OCI-LY3 (cell line): ENCODE data around the gene RILPL1.
"Not testable (repeated sequence)": the region's sequence is repeated elsewhere in the genome, so short reads cannot be mapped to it uniquely, and the experiment has no call there.

ENCODE experiments used
- H2AFZ ChIP-seq: fragments of 200-600, 300-600 bp; shearing (Covaris generic); 2 replicates; pipeline ENCODE4 v1.6.0; 2014; ENCODE audit warnings: antibody characterized with exemption, low read depth, low read length
- H3K27ac ChIP-seq: fragments of 200-600, 300-600 bp; sonication (generic); 2 replicates; pipeline ENCODE4 v1.5.1; 2014; ENCODE audit warnings: mild to moderate bottlenecking, low read length, moderate library complexity, mixed read lengths
- H3K27me3 ChIP-seq: fragments of 200-600, 300-600 bp; sonication (generic); 2 replicates; pipeline ENCODE4 v1.6.1; 2014; ENCODE audit warnings: low read depth, low read length, mixed read lengths
- H3K36me3 ChIP-seq: fragments of 200-600, 300-600 bp; sonication (generic); replicated peaks from 2 replicates; pipeline ENCODE3; 2014; ENCODE audit warnings: low read depth, low read length, mixed read lengths
- H3K4me1 ChIP-seq: fragments of 300-600, 200-600 bp; sonication (generic); 2 replicates; pipeline ENCODE4 v1.6.1; 2014; ENCODE audit warnings: low read length, mixed read lengths
- H3K4me2 ChIP-seq: fragments of 200-600, 300-600 bp; sonication (generic); 2 replicates; pipeline ENCODE4 v1.6.1; 2014; ENCODE audit warnings: low read length, mixed read lengths
- H3K4me3 ChIP-seq: fragments of 300-600, 200-600 bp; sonication (generic); 2 replicates; pipeline ENCODE4 v1.5.1; 2014; ENCODE audit warnings: antibody characterized with exemption, mild to moderate bottlenecking, low read length, moderate library complexity
- H3K79me2 ChIP-seq: fragments of 300-600, 200-600 bp; shearing (Covaris generic); 2 replicates; pipeline ENCODE4 v1.6.1; 2014; ENCODE audit warnings: mild to moderate bottlenecking, low read length, mixed read lengths
- H3K9ac ChIP-seq: fragments of 300-600, 200-600 bp; shearing (Covaris generic); 2 replicates; pipeline ENCODE4 v1.6.0; 2014; ENCODE audit warnings: mild to moderate bottlenecking, low read length, moderate library complexity
- H3K9me3 ChIP-seq: fragments of 200-600, 300-600 bp; shearing (Covaris generic); 2 replicates; pipeline ENCODE4 v1.6.1; 2014; ENCODE audit warnings: low read length, mixed read lengths; ENCODE audit not compliant: insufficient read depth
- H4K20me1 ChIP-seq: fragments of 200-600, 300-600 bp; sonication (generic); 2 replicates; pipeline ENCODE4 v1.6.1; 2016; ENCODE audit warnings: low read length, mixed read lengths; ENCODE audit not compliant: insufficient read depth
- CTCF ChIP-seq: fragments of 200-600, 300-600 bp; sonication (generic); IDR thresholded peaks from 2 replicates; pipeline ENCODE4 v1.5.1; 2014; ENCODE audit warnings: antibody characterized with exemption, low read length, low read depth
- EZH2phosphoT487 ChIP-seq: fragments of 200-600 bp; shearing (Covaris generic); IDR thresholded peaks from 2 replicates; pipeline ENCODE4 v1.6.1; 2018; ENCODE audit warnings: antibody characterized with exemption, mixed run types, low read depth

The RILPL1 gene

DNA sequence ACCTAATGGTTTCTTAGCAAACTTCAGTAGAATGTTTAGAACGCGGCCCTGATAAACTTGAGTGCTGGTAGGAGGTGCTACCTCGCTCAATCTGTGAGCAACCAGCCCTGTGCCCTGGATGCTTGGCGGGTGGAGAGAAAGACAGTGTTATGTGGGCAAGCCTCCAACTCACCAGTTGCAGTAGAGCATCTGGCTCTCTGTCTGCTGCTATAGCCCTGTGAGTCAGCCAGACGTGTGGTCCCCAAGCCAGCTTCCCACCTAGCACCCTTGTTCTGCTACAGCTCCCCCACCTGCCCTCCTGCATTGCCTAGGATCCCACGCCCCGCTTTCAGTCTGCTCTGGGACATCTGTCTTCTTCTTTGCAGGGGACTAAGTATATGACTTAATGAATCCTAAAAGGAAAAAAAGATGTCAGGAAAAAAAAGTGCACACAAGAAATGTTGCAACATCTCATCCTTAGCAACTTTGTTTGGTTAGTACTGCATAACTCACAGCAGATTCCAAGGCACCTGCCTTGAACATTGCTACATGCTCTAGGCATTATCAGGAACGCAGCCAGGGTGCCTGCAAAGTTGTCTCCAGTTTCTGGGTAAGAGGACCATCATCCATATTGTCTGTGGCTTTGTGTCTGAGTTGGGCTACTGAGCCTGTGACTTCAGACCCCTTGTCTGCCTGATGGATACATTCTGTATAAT is 62.0 kb downstream of the RILPL1 start:
- peaks cover 12% of the 10 kb centered on the region; the same call in 1 of the 2 replicates for H4K20me1 ChIP-seq
- TF ChIP-seq EZH2phosphoT487 = no peak
- H3K36me3 ChIP-seq = peaks cover 8% of the 10 kb centered on the region
- H3K79me2 ChIP-seq = no peaks in the 10 kb centered on the region; the same call in 1 of the 2 replicates
- H3K27ac ChIP-seq = no peak overlapping the region
- no peak overlapping the region for H2AFZ ChIP-seq
- no peaks in the 10 kb centered on the region for H3K4me1 ChIP-seq
- H3K9ac ChIP-seq = no peak overlapping the region
- H3K4me2 ChIP-seq = no peak overlapping the region
- no peak overlapping the region for H3K4me3 ChIP-seq
- no peaks in the 10 kb centered on the region for H3K9me3 ChIP-seq
- no peaks in the 10 kb centered on the region for H3K27me3 ChIP-seq

DNA sequence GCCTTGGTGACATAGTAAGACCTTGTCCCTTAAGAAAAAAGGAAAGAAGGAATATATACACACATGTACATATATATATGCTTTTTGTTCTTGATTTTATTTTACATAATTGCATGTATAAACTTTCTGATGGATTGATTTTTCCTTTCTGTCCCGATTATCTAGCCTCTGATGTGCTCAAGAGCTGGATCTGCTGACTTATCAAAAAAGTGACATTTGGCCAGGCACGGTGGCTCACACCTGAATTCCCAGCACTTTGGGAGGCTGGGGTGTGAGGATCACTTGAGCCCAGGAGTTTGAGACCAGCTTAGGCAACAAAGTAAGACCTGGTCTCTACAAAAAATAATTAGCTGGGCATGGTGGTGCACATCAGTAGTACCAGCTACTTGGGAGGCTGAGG is 63.5 kb downstream of the RILPL1 start:
- Histone ChIP-seq H3K27me3 (no peaks in the 10 kb centered on the region), H4K20me1 (peaks cover 17% of the 10 kb centered on the region), H3K4me3 (no peak overlapping the region), H3K9ac (no peak overlapping the region), H3K27ac (no peak overlapping the region), H3K9me3 (no peaks in the 10 kb centered on the region), H2AFZ (no peak overlapping the region), H3K79me2 (peaks cover 11% of the 10 kb centered on the region), H3K36me3 (peaks cover 22% of the 10 kb centered on the region), H3K4me2 (no peak overlapping the region), H3K4me1 (no peaks in the 10 kb centered on the region)
- no peak for TF ChIP-seq EZH2phosphoT487
- no peak for TF ChIP-seq CTCF

GRCh38 chr12:123468786-123469185 is 64.7 kb downstream of the RILPL1 start:
- Histone ChIP-seq H3K9ac (no peak overlapping the region), H3K27ac (no peak overlapping the region), H3K4me2 (no peak overlapping the region), H3K4me3 (no peak overlapping the region), H3K9me3 (no peaks in the 10 kb centered on the region), H3K79me2 (peaks cover 17% of the 10 kb centered on the region), H3K27me3 (no peaks in the 10 kb centered on the region), H2AFZ (no peak overlapping the region), H4K20me1 (peaks cover 22% of the 10 kb centered on the region), H3K4me1 (no peaks in the 10 kb centered on the region), H3K36me3 (peaks cover 29% of the 10 kb centered on the region)
- TF ChIP-seq EZH2phosphoT487 (no peak), CTCF (peak; percentile 56)

- no peak overlapping the region for H2AFZ ChIP-seq
- H3K4me3 ChIP-seq = no peak overlapping the region
- TF ChIP-seq CTCF (no peak), EZH2phosphoT487 (no peak)
- peaks cover 42% of the 10 kb centered on the region for H3K79me2 ChIP-seq
- peaks cover 37% of the 10 kb centered on the region for H3K36me3 ChIP-seq
- no peak overlapping the region for H3K27ac ChIP-seq
- no peaks in the 10 kb centered on the region for H3K9me3 ChIP-seq
- no peaks in the 10 kb centered on the region for H3K27me3 ChIP-seq
- no peak overlapping the region for H3K4me2 ChIP-seq
- no peaks in the 10 kb centered on the region for H3K4me1 ChIP-seq
- H3K9ac ChIP-seq = no peak overlapping the region
- peaks cover 27% of the 10 kb centered on the region for H4K20me1 ChIP-seq
Observed at GRCh38 chr12:123465084-123465483, 68.4 kb downstream of the RILPL1 start.

GRCh38 chr12:123463174-123463573 is 70.3 kb downstream of the RILPL1 start:
- Histone ChIP-seq H4K20me1 (peaks cover 24% of the 10 kb centered on the region), H3K4me1 (peaks cover 12% of the 10 kb centered on the region), H3K79me2 (peaks cover 58% of the 10 kb centered on the region)

More at GRCh38 chr12:123463174-123463573, 70.3 kb downstream of the RILPL1 start:
- not testable (repeated sequence) for H3K9ac ChIP-seq, H3K27me3 ChIP-seq, H3K27ac ChIP-seq, H3K4me3 ChIP-seq, H3K4me2 ChIP-seq, H2AFZ ChIP-seq, H3K9me3 ChIP-seq
- peaks cover 37% of the 10 kb centered on the region for H3K36me3 ChIP-seq
